Endothelial cell of umbilical vein (primary cell): Measurements from ENCODE around the gene BCAS3. TPM values are rescaled to one million over a fixed set of nuclear protein-coding genes. Genes with fewer than 3 reads are reported as not detected.

ENCODE experiments used
- BruUV-seq: library from RNA; stranded (reverse); fragments of 400-500 nt; replicated peaks from 2 replicates; lab custom pipeline; 2021; lab: Mats Ljungman, UMichigan
- CTCF ChIA-PET: fragments of 300-600, 350-600 bp; sonication (Branson Sonifier 250); formaldehyde crosslinking; loops from one replicate; lab custom pipeline; 2021; ENCODE audit warnings: antibody characterized with exemption, inconsistent platforms; lab: Charles Lee
- POLR2A ChIA-PET: fragments of 300-600, 350-600 bp; sonication (Branson Sonifier 250); formaldehyde crosslinking; loops from one replicate; lab custom pipeline; 2021; ENCODE audit warnings: antibody characterized with exemption, inconsistent platforms; lab: Charles Lee
- DNase-seq: peaks from one replicate; pipeline ENCODE4 v3.0.0-alpha.2; 2011; ENCODE audit warnings: low read depth, low spot score
- FAIRE-seq: peaks from 2 replicates; lab custom pipeline; 2011; peaks lifted over from hg19 to GRCh38; lab: Jason Lieb, UNC
- H2AFZ ChIP-seq: 2 replicates; pipeline ENCODE4 v1.6.0; 2012; ENCODE audit warnings: low read depth, low read length, control low read depth, inconsistent platforms
- H3K27ac ChIP-seq: 2 replicates; pipeline ENCODE4 v1.5.1; 2011; ENCODE audit warnings: low read depth, mild to moderate bottlenecking, control low read depth, low read length, moderate library complexity; ENCODE audit not compliant: insufficient read depth
- H3K27me3 ChIP-seq, 2 experiments: 2 replicates each; pipeline versions ENCODE4 v1.6.0 to v1.6.1; 2011; ENCODE audit warnings: low read length in 2 of 2, mixed read lengths in 1 of 2; ENCODE audit not compliant: control insufficient read depth in 2 of 2, insufficient read depth in 2 of 2
- H3K36me3 ChIP-seq, 2 experiments: 2 replicates in 1 of 2; 3 replicates in 1 of 2; pipeline ENCODE4 v1.5.1; 2011; ENCODE audit warnings: low read length in 2 of 2, mild to moderate bottlenecking in 1 of 2, moderate library complexity in 1 of 2; ENCODE audit not compliant: control insufficient read depth in 2 of 2, insufficient read depth in 2 of 2; ENCODE audit errors: extremely low read depth in 1 of 2
- H3K4me1 ChIP-seq: 3 replicates; pipeline ENCODE4 v1.5.1; 2011; ENCODE audit warnings: mild to moderate bottlenecking, low read length; ENCODE audit not compliant: control insufficient read depth, insufficient read depth; ENCODE audit errors: extremely low read depth
- H3K4me2 ChIP-seq: 2 replicates; pipeline ENCODE4 v1.6.1; 2011; ENCODE audit warnings: low read length, control low read depth, mixed read lengths; ENCODE audit not compliant: insufficient read depth
- H3K4me3 ChIP-seq, 3 experiments: fragments of 200-600 bp in 1 of 3; sonication (generic), shearing (Covaris generic) in 1 of 3; replicated peaks in 1 of 3; 2 replicates each; pipeline ENCODE4 v1.5.1; 2011 to 2016; ENCODE audit warnings: control low read depth in 3 of 3, low read length in 3 of 3, mild to moderate bottlenecking in 2 of 3, inconsistent platforms in 1 of 3, low read depth in 1 of 3, moderate library complexity in 1 of 3; ENCODE audit not compliant: insufficient read depth in 1 of 3
- H3K79me2 ChIP-seq: 2 replicates; pipeline ENCODE4 v1.6.0; 2012; ENCODE audit warnings: low read length, inconsistent platforms; ENCODE audit not compliant: control insufficient read depth, insufficient read depth
- H3K9ac ChIP-seq: replicated peaks from 2 replicates; pipeline ENCODE3; 2011; ENCODE audit warnings: low read length, control low read depth; ENCODE audit not compliant: insufficient read depth; ENCODE audit errors: extremely low read depth
- H3K9me1 ChIP-seq: replicated peaks from 3 replicates; pipeline ENCODE4 v1.6.0; 2011; ENCODE audit warnings: mild to moderate bottlenecking, low read length; ENCODE audit not compliant: control insufficient read depth, insufficient read depth; ENCODE audit errors: extremely low read depth
- H3K9me3 ChIP-seq: replicated peaks from 2 replicates; pipeline ENCODE4 v1.5.1; 2012; ENCODE audit warnings: low read length, inconsistent platforms; ENCODE audit not compliant: control insufficient read depth, insufficient read depth
- H4K20me1 ChIP-seq: replicated peaks from 2 replicates; pipeline ENCODE3; 2011; ENCODE audit warnings: mild to moderate bottlenecking, low read length; ENCODE audit not compliant: control insufficient read depth, insufficient read depth; ENCODE audit errors: extremely low read depth
- EZH2 ChIP-seq: IDR thresholded peaks from 2 replicates; pipeline ENCODE4 v1.6.1; 2012; ENCODE audit warnings: borderline replicate concordance, low read depth, mild to moderate bottlenecking, moderate library complexity, low read length, inconsistent platforms; ENCODE audit not compliant: severe bottlenecking
- GATA2 ChIP-seq: IDR thresholded peaks from 2 replicates; pipeline ENCODE4 v1.7.0; 2011; ENCODE audit warnings: low read depth, mild to moderate bottlenecking, moderate library complexity, mixed read lengths, low read length; ENCODE audit not compliant: insufficient read length, insufficient read depth
- JUN ChIP-seq: IDR thresholded peaks from 2 replicates; pipeline ENCODE4 v1.6.1; 2011; ENCODE audit warnings: borderline replicate concordance, low read depth; ENCODE audit not compliant: insufficient read length, insufficient read depth
- MYC ChIP-seq: IDR thresholded peaks from one replicate; pipeline ENCODE4 v1.6.1; 2011; ENCODE audit warnings: mild to moderate bottlenecking, low read depth, low read length
- POLR2A ChIP-seq: IDR thresholded peaks from 2 replicates; pipeline ENCODE4 v1.6.1; 2012; ENCODE audit warnings: low read depth, mild to moderate bottlenecking, control low read depth, low read length
- dilution Hi-C: fragments of 300-500 bp; cut with MboI; formaldehyde crosslinking; loops from one replicate; pipeline ENCODE4 v1.15.0; 2019; ENCODE audit warnings: low sequenced_read_pairs; ENCODE audit not compliant: extremely low pct_ligation_motif_present
- intact Hi-C: fragments of 100-400 bp; cut with micrococcal nuclease; formaldehyde crosslinking; loops from one replicate; pipeline ENCODE4 v1.10.0; 2022
- polyA plus RNA-seq, 4 experiments: library from polyadenylated mRNA; depleted of rRNA in 3 of 4; stranded (reverse) in 3 of 4; unstranded in 1 of 4; fragments of >200 nt; gene quantifications; 2 replicates each; pipeline versions ENCODE4 v1.2.1 to v1.2.3, GENCODE V29; 2011 to 2012; ENCODE audit warnings: missing spikeins in 1 of 4
- total RNA-seq: library from RNA; stranded (reverse); gene quantifications from 2 replicates; pipeline ENCODE4 v1.2.3, GENCODE V29; 2021
- TF ChIP-seq, protein P1 (sequence below), 2 donors: IDR thresholded peaks; 1 replicate in 1 of 2; 2 replicates in 1 of 2; pipeline ENCODE4 v1.5.1; 2011; ENCODE audit warnings: low read length in 2 of 2, mild to moderate bottlenecking in 2 of 2, moderate library complexity in 2 of 2, control low read depth in 1 of 2, inconsistent platforms in 1 of 2, low read depth in 1 of 2; ENCODE audit not compliant: insufficient read depth in 1 of 2; ENCODE audit errors: extremely low read depth in 1 of 2
- TF ChIP-seq, protein P2 (sequence below): IDR thresholded peaks from 2 replicates; pipeline ENCODE4 v1.6.1; 2011; ENCODE audit not compliant: insufficient read depth, insufficient read length

The BCAS3 gene
- total and polyA plus RNA-seq, 2 donors (not counting 3 experiments of a cell fraction or from before 2014, with no cell fraction given) = 8.2 to 16.0 TPM

DNA sequence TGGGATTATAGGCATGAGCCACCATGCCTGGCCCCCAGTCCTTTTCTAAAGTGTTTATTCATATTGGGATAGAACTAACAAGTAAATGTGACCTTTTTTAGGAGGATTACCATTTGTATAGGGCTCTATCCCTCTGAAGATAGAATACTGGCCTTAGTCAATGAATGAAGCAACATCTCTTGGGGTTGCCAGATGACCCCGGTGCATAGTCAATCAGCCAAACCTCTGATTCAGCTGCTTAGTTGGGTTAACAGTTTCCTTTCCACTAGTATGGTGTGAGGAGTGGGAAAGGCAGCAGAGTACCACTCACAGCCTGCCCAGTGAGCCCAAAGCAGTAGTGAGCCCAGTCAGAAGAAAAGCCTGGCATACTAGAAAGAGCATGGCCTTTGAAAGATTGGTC, 627.4 kb downstream of the BCAS3 start:
- no peak overlapping the region for H3K27ac ChIP-seq
- no peaks in the 10 kb centered on the region for H3K9me1 ChIP-seq
- H3K79me2 ChIP-seq = no peaks in the 10 kb centered on the region
- no peak overlapping the region for H3K9ac ChIP-seq
- H3K9me3 ChIP-seq = no peaks in the 10 kb centered on the region
- H3K27me3 ChIP-seq = peaks cover 0 to under 1% of the 10 kb centered on the region in 2 experiments
- no peak overlapping the region for H3K4me2 ChIP-seq
- H2AFZ ChIP-seq = no peak overlapping the region
- ChIA-PET POLR2A (no interaction called here), CTCF (no interaction called here)
- no peak overlapping the region for H3K4me3 ChIP-seq
- FAIRE-seq (no peak), DNase-seq (no peak)
- TF ChIP-seq POLR2A = no peak
- TF ChIP-seq, protein P1, sequence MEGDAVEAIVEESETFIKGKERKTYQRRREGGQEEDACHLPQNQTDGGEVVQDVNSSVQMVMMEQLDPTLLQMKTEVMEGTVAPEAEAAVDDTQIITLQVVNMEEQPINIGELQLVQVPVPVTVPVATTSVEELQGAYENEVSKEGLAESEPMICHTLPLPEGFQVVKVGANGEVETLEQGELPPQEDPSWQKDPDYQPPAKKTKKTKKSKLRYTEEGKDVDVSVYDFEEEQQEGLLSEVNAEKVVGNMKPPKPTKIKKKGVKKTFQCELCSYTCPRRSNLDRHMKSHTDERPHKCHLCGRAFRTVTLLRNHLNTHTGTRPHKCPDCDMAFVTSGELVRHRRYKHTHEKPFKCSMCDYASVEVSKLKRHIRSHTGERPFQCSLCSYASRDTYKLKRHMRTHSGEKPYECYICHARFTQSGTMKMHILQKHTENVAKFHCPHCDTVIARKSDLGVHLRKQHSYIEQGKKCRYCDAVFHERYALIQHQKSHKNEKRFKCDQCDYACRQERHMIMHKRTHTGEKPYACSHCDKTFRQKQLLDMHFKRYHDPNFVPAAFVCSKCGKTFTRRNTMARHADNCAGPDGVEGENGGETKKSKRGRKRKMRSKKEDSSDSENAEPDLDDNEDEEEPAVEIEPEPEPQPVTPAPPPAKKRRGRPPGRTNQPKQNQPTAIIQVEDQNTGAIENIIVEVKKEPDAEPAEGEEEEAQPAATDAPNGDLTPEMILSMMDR (IDR thresholded peaks at IDR 0.05; ENCODE audit: extremely low read depth in 1 of 2, insufficient read depth in 1 of 2, low read depth in 1 of 2, low read length in 2 of 2) = no peak
- no peak for TF ChIP-seq GATA2
- no peak for TF ChIP-seq EZH2
- no peak for TF ChIP-seq JUN
- TF ChIP-seq MYC = no peak
- TF ChIP-seq, protein P2, sequence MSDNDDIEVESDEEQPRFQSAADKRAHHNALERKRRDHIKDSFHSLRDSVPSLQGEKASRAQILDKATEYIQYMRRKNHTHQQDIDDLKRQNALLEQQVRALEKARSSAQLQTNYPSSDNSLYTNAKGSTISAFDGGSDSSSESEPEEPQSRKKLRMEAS = no peak
- dilution Hi-C loops = no loop called here
- no peaks in the 10 kb centered on the region for H4K20me1 ChIP-seq
- no peaks in the 10 kb centered on the region for H3K36me3 ChIP-seq
- intact Hi-C loops = no loop called here
- no TSS peak for BruUV-seq
- H3K4me1 ChIP-seq = no peaks in the 10 kb centered on the region
